NCI-H446 treated with DMSO at 0.1 percent for 48 hours (cell line): ENCODE measurements around the gene PNMA6E.

Experiments
- DNase-seq: peaks from one replicate; lab custom pipeline; 2025; lab: John Stamatoyannopoulos, UW

Gene PNMA6E

GRCh38 chrX:153349952-153350351 is 51.2 kb downstream of the PNMA6E start:
- DNase-seq, result no peak

DNA sequence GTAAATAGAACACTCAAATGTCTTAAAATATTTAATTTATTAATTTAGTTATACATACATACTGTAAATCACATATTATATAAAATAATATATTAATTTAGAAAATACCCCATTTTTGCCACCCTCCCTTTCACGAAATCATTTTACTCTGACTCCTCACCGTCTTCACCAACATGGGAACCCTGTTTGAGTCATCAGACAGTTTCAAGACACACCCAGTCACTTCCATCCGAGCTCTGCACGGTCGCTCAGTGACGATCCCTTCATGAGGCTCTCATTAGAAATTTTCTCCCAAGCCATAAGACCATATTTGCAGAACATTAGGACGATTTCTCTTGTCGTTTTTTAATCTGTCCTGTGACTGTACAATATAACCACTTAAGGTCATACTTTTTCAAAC is 52.7 kb downstream of the PNMA6E start:
- no peak for DNase-seq

- DNase-seq, result no peak
Measured at GRCh38 chrX:153347530-153347929, 53.6 kb downstream of the PNMA6E start.
